GM18909 (cell line): ENCODE results near the gene PCDHB6.
"Not testable (repeated sequence)": the region's sequence is repeated elsewhere in the genome, so short reads cannot be mapped to it uniquely, and the experiment has no call there.

Experiments used
- ATAC-seq: cut with Tn5 transposase; IDR thresholded peaks from one replicate; pipeline ENCODE4 v1.9.1; 2021; ENCODE audit warnings: mild to moderate bottlenecking; ENCODE audit not compliant: unreplicated experiment, poor library complexity

Gene PCDHB6

DNA sequence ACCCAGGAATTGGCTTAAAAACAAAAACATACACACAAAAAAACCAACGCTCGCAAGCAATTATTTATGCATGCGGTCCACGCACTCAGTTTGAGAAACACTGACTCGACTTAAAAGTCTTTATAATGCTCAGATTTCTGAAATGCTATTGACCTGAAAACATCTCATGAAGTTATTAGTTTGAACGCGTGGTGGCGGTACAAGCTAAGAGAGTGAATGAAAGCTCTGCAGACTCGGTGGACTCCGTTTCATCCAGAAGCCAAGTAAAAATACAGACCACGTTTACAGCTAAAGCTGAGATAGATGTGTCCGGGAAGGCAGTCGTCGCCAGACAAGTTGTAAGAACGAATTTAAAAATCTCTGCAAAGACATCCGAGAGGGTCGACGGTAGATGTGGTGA, at the start of gene PCDHB6:
Gene PCDHB6 (plus strand): TSS at position 246 of the 400 bp plus-strand sequence. CDS start 201 bp downstream, outside the sequence.
- ATAC-seq = no peak

DNA sequence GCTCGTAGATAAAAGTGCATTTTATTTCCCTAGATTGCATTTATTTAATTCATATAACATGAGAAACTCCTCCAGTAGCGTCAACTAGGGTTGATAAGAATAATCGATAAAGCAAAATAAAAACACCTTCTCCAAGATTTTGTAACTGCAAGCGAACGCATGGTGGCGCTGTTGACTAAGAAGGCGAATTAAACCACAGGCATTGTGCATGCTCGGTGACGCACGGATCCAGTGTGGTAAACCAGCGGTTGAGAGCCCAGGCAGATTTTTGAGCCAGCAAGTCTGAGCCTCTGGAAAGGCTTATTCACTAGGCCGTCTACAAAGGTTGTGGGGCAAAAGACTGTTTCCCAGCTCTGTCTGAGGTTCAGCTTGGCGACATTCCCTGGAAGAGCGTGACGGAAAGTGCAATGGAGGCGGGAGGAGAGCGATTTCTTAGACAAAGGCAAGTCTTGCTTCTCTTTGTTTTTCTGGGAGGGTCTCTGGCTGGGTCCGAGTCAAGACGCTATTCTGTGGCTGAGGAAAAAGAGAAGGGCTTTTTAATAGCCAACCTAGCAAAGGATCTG, 49.5 kb upstream of the PCDHB6 start, which contains the start of gene PCDHB3:
Gene PCDHB3 (plus strand): TSS at position 231 of the 563 bp plus-strand sequence. CDS start 177 bp downstream, at position 408.
- ATAC-seq = no peak

DNA sequence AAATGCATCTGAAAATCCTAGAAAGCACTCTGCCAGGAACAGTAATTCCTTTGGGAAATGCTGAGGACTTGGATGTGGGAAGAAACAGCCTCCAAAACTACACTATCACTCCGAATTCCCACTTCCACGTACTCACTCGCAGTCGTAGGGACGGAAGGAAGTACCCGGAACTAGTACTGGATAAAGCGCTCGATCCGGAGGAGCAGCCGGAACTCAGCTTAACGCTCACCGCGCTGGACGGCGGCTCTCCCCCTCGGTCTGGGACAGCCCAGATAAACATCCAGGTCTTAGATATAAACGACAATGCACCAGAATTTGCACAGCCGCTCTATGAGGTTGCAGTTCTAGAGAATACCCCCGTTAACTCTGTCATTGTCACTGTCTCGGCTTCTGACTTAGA, 48.8 kb upstream of the PCDHB6 start:
- ATAC-seq = no peak

DNA sequence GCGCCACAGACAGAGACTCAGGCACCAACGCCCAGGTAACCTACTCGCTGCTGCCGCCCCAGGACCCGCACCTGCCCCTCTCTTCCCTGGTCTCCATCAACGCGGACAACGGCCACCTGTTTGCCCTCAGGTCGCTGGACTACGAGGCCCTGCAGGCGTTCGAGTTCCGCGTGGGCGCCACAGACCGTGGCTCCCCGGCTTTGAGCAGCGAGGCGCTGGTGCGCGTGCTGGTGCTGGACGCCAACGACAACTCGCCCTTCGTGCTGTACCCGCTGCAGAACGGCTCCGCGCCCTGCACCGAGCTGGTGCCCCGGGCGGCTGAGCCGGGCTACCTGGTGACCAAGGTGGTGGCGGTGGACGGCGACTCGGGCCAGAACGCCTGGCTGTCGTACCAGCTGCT, 47.8 kb upstream of the PCDHB6 start:
- not testable (repeated sequence) for ATAC-seq

DNA sequence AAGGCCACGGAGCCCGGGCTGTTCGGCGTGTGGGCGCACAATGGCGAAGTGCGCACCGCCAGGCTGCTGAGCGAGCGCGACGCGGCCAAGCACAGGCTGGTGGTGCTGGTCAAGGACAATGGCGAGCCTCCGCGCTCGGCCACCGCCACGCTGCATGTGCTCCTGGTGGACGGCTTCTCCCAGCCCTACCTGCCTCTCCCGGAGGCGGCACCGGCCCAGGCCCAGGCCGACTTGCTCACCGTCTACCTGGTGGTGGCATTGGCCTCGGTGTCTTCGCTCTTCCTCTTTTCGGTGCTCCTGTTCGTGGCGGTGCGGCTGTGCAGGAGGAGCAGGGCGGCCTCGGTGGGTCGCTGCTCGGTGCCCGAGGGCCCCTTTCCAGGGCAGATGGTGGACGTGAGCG, 47.4 kb upstream of the PCDHB6 start:
- not testable (repeated sequence) for ATAC-seq

DNA sequence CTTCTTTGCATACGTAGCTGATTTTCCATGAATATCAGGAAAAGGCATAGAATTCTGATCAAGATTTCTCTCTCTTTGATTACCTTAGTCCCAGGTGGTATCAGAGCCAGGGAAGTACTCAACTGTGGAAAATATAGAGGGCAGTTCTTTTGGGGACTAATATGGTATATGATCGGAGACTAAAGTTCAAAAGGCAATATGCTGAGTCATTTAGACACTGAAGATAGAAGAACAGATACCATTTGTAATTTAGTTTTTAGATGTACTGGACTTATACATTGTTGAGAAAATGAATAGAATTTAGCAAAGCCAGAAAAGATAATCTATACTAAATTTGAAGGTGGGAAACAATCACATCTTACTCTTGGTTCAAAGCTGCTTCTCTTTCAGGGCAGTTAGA, 44.5 kb upstream of the PCDHB6 start:
- ATAC-seq = no peak

DNA sequence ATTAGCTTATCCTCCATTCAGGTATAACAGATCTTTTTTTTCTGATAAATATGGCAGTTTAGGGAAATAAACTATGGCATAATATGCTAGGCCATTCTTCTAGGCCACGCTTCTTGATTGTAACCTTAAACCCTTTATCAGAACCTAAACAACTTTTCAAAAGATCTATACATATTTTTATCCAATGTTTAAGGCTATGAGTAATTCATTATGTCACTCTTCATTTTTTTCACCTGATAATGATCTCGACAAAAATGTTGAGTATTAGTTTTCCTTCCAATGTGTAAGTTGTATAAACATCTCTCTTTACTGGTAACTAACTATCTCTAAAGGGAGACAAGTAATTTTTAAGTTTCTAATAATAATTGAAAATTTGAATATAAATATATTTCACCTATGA, 30.6 kb upstream of the PCDHB6 start:
- ATAC-seq = no peak

DNA sequence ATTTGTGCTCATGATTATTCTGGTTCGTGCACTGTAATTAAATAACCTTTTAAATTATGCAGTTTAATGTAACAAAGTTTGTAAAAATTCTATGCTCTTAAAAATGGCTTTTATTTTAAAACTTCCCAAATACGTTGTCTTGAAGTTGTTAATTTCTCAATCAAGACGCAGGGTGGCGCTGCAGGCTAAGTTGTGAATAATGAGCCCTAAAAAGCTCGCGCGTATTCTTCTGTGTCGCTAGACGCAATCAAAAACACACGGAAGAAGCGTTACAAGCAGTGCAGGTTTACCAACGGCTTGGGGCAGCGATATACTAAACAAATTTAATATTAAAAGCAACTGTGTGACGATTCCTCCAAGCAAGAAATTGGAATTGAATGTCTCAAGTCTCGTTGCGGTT, 28.3 kb upstream of the PCDHB6 start, which contains the start of gene PCDHB4:
Gene PCDHB4 (plus strand): TSS at position 256 of the 400 bp plus-strand sequence. CDS start 181 bp downstream, outside the sequence.
- no peak for ATAC-seq

DNA sequence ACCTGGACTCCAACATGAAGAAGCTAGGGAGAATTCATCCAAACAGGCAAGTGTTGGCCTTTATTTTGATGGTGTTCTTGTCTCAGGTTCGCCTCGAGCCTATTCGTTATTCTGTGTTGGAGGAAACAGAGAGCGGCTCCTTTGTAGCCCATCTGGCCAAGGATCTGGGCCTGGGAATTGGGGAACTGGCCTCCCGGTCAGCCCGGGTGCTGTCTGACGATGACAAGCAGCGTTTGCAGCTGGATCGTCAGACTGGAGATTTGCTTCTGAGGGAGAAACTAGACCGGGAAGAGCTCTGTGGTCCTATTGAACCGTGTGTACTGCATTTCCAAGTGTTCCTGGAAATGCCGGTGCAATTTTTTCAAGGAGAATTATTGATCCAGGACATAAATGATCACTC, 27.9 kb upstream of the PCDHB6 start:
- ATAC-seq = no peak

DNA sequence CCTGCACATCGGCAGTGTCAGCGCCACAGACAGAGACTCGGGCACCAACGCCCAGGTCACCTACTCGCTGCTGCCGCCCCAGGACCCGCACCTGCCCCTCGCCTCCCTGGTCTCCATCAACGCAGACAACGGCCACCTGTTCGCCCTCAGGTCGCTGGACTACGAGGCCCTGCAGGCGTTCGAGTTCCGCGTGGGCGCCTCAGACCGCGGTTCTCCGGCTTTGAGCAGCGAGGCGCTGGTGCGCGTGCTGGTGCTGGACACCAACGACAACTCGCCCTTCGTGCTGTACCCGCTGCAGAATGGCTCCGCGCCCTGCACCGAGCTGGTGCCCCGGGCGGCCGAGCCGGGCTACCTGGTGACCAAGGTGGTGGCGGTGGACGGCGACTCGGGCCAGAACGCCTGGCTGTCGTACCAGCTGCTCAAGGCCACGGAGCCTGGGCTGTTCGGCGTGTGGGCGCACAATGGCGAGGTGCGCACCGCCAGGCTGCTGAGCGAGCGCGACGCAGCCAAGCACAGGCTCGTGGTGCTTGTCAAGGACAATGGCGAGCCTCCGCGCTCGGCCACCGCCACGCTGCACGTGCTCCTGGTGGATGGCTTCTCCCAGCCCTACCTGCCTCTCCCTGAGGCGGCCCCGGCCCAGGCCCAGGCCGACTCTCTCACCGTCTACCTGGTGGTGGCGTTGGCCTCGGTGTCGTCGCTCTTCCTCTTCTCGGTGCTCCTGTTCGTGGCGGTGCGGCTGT, 26.3 kb upstream of the PCDHB6 start:
- ATAC-seq = not testable (repeated sequence)

DNA sequence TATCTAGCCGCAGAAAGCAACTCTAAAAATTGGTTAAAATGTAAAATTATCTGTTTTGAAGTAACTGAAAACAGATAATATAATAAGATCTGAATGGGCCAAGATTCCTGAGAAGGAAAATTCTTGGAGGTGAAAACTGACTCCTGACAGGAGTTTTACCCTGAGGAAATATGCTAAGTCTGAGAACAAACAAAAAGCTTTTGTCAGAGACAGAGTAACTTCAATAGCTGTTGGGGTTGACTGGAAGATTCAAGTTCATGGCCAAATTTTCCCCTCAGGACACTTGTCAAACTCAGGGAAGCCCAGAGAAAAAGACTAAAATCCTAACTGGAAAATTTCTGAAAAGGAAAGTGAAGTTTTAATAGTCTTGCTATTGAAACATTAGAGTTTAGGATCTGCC, 22.6 kb upstream of the PCDHB6 start:
- no peak for ATAC-seq

DNA sequence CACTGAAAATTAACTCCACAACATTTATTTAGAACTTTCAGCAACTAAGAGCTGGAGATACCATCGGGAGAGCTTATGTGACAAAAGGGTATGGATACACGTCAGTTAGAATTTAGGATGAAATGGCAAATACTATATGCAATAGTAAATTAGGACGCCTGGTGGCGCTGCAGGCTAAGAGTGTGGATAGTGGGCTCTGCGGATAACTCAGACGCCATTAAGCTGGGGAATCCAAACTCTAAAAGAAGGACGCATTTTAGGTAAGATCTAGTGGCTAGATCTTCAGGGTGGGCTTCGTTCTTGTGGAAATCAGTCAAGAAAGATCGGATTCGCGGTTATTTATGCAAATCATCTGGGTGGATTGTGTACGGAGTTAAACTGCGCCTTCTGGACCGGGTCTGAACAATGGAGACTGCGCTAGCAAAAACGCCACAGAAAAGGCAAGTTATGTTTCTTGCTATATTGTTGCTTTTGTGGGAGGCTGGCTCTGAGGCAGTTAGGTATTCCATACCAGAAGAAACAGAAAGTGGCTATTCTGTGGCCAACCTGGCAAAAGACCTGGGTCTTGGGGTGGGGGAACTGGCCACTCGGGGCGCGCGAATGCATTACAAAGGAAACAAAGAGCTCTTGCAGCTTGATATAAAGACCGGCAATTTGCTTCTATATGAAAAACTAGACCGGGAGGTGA, 14.7 kb upstream of the PCDHB6 start, which contains the start of gene PCDHB5:
Gene PCDHB5 (plus strand): TSS at position 177 of the 688 bp plus-strand sequence. CDS start 229 bp downstream, at position 406.
- no peak for ATAC-seq

DNA sequence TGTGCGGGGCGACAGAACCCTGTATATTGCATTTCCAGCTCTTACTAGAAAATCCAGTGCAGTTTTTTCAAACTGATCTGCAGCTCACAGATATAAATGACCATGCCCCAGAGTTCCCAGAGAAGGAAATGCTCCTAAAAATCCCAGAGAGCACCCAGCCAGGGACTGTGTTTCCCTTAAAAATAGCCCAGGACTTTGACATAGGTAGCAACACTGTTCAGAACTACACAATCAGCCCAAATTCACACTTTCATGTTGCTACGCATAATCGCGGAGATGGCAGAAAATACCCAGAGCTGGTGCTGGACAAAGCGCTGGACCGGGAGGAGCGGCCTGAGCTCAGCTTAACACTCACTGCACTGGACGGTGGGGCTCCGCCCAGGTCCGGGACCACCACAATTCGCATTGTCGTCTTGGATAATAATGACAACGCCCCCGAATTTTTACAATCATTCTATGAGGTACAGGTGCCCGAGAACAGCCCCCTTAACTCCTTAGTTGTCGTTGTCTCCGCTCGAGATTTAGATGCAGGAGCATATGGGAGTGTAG, 14.1 kb upstream of the PCDHB6 start:
- ATAC-seq = no peak

DNA sequence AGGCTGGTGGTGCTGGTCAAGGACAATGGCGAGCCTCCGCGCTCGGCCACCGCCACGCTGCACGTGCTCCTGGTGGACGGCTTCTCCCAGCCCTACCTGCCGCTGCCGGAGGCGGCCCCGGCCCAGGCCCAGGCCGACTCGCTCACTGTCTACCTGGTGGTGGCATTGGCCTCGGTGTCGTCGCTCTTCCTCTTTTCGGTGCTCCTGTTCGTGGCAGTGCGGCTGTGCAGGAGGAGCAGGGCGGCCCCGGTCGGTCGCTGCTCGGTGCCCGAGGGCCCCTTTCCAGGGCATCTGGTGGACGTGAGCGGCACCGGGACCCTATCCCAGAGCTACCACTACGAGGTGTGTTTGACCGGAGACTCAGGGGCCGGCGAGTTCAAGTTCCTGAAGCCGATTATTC, 12.5 kb upstream of the PCDHB6 start:
- ATAC-seq = not testable (repeated sequence)

DNA sequence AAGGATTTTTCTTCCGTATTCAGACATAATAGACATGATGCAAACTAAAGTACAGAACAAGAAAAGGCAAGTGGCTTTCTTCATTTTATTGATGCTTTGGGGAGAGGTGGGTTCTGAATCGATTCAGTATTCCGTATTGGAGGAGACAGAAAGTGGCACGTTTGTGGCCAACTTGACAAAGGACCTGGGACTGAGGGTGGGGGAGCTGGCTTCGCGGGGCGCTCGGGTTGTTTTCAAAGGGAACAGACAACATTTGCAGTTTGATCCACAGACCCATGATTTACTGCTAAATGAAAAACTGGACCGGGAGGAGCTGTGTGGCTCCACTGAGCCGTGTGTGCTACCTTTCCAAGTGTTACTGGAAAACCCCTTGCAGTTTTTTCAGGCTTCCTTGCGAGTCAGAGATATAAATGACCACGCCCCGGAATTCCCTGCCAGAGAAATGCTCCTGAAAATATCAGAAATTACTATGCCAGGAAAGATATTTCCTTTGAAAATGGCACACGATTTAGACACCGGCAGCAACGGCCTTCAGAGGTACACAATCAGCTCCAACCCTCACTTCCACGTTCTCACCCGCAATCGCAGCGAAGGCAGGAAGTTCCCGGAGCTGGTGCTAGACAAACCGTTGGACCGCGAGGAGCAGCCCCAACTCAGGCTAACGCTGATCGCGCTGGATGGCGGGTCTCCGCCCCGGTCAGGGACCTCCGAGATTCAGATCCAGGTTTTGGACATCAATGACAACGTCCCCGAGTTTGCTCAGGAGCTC, 551 bp downstream of the PCDHB6 start:
- no peak for ATAC-seq

DNA sequence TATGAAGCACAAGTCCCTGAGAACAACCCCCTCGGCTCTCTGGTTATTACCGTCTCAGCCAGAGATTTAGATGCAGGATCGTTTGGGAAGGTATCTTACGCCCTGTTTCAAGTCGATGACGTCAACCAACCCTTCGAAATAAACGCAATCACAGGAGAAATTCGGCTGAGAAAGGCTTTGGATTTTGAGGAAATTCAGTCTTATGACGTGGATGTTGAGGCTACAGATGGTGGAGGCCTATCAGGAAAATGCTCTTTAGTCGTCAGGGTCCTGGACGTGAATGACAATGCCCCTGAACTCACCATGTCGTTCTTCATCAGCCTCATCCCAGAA, 1.1 kb downstream of the PCDHB6 start:
- no peak for ATAC-seq

DNA sequence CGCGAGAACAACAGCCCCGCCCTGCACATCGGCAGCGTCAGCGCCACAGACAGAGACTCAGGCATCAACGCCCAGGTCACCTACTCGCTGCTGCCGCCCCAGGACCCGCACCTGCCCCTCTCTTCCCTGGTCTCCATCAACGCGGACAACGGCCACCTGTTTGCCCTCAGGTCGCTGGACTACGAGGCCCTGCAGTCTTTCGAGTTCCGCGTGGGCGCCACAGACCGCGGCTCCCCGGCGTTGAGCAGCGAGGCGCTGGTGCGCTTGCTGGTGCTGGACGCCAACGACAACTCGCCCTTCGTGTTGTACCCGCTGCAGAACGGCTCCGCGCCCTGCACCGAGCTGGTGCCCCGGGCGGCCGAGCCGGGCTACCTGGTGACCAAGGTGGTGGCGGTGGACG, 1.8 kb downstream of the PCDHB6 start:
- not testable (repeated sequence) for ATAC-seq

DNA sequence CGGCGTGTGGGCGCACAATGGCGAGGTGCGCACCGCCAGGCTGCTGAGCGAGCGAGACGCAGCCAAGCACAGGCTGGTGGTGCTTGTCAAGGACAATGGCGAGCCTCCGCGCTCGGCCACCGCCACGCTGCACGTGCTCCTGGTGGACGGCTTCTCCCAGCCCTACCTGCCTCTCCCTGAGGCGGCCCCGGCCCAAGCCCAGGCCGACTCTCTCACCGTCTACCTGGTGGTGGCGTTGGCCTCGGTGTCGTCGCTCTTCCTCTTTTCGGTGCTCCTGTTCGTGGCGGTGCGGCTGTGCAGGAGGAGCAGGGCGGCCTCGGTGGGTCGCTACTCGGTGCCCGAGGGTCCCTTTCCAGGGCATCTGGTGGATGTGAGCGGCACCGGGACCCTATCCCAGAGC, 2.2 kb downstream of the PCDHB6 start:
- not testable (repeated sequence) for ATAC-seq

DNA sequence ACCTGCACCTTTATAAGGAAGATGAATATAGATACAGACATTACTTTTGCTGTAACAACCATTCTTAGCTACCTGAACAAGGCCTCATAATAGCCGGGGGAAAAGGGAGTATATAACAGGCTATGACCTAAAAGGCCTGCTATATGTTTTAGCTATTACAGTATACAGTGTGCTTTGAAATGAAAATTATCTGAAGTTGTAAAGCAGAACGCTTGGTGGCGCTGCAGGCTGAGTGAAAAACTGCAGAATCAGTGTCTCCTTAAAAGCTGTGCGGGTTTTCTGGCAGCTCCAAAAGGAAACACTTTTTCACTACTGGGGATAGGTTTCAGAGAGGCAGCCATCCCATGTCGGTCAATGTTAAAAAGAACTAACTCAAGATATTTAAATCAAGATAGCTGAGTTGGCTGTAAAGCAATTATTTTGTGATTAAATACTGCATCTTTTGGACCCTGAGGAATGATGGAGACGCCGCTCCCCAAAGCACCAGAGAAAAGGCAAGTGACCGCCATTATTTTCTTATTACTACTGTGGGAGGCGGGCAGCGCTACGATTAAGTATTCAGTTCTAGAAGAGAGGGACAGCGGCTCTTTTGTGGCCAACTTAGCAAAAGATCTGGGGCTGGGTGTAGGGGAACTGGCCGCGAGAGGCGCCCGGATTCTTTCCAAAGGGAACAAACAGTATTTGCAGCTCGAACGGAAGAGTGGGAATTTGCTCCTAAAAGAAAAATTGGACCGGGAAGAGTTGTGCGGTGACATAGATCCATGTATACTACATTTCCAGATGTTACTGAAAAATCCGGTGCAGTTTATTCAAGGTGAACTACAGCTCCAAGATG, 5.9 kb downstream of the PCDHB6 start:
- no peak for ATAC-seq
